Measurements from ENCODE around the gene NFIA.

Gene NFIA

DNA sequence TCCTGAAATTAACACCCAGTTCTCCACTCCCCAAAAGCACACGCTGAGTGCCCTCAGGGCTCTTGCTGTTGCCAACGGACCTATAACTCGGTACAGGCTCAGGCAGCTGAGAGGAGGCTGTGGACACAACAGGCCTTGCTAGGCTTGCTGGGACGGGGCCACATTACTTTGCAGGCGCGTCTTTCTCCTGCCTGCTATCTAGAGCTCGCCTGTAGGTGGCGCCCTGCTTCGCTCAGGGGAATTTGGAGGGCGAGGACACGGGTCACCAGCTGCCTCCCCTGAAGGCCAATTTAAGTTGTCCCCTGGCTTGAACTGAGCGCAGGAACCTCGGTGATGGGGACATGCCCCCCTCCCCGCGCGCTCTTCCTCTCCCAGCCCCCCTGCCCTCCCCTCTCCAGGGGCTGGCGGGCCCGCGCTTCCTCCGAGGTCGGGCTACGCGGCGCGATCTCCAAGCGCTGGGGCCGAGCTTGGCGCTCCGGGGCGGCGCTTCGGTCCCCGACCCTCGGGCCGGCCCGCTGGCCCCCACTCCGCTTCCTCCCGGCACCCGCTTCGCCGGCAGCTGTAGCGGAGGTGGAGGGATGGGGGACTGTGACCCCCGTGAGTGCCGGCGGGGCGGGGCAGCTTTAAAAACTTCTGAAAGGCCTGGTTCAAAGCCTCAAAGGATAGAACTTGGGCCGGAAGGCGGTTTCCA, 32.4 kb upstream of the NFIA start (continued):
- TF ChIP-seq ZNF518A (tag by site-specific recombination; conservative IDR thresholded peaks at IDR 0.05; ENCODE audit: low read depth) (no peak), ZFP37 (tag by site-specific recombination; IDR thresholded peaks at IDR 0.05) (peak; percentile 68; the same call in 1 of the 2 replicates), KLF9 (tag by site-specific recombination; IDR thresholded peaks at IDR 0.05; ENCODE audit: low read depth) (no peak), GLIS2 (tag by site-specific recombination; IDR thresholded peaks at IDR 0.05) (peak; percentile 95), ZXDB (tag by site-specific recombination; IDR thresholded peaks at IDR 0.05) (peak; percentile 91), ZNF449 (tag by site-specific recombination; IDR thresholded peaks at IDR 0.05) (no peak), ZNF629 (tag by site-specific recombination; IDR thresholded peaks at IDR 0.05) (peak; percentile 57), ZNF223 (tag by site-specific recombination; IDR thresholded peaks at IDR 0.05) (no peak), SCRT1 (tag by site-specific recombination; IDR thresholded peaks at IDR 0.05; ENCODE audit: borderline replicate concordance) (no peak), ZNF571 (tag by site-specific recombination; IDR thresholded peaks at IDR 0.05) (no peak), GLI2 (tag by site-specific recombination; IDR thresholded peaks at IDR 0.05; ENCODE audit: borderline replicate concordance, low read depth) (no peak), ZNF76 (tag by site-specific recombination; IDR thresholded peaks at IDR 0.05; ENCODE audit: borderline replicate concordance, low read depth) (peak; percentile 64; the same call in 1 of the 2 replicates), ZNF555 (tag by site-specific recombination; conservative IDR thresholded peaks at IDR 0.05) (no peak), ZNF658 (tag by site-specific recombination; IDR thresholded peaks at IDR 0.05) (no peak), ZBTB1 (tag by site-specific recombination; IDR thresholded peaks at IDR 0.05) (no peak), ZNF114 (tag by site-specific recombination; IDR thresholded peaks at IDR 0.05) (no peak), ZNF664 (tag by site-specific recombination; IDR thresholded peaks at IDR 0.05) (no peak), SALL2 (tag by site-specific recombination; IDR thresholded peaks at IDR 0.05; ENCODE audit: borderline replicate concordance) (no peak), MZF1 (tag by site-specific recombination; IDR thresholded peaks at IDR 0.05; ENCODE audit: borderline replicate concordance) (peak; percentile 74), RBAK (tag by site-specific recombination; IDR thresholded peaks at IDR 0.05) (no peak), ZNF23 (tag by site-specific recombination; IDR thresholded peaks at IDR 0.05; ENCODE audit: borderline replicate concordance) (no peak), ZNF473 (tag by site-specific recombination; IDR thresholded peaks at IDR 0.05) (no peak), ZNF354C (tag by site-specific recombination; IDR thresholded peaks at IDR 0.05; ENCODE audit: borderline replicate concordance, low read depth) (no peak), ZNF624 (tag by site-specific recombination; IDR thresholded peaks at IDR 0.05) (no peak), ZNF335 (tag by site-specific recombination; conservative IDR thresholded peaks at IDR 0.05) (peak; percentile 96), ZBTB26 (tag by site-specific recombination; optimal IDR thresholded peaks at IDR 0.05) (peak; percentile 91), ZNF10 (tag by site-specific recombination; IDR thresholded peaks at IDR 0.05) (peak; percentile 46; the same call in 1 of the 2 replicates), ZBTB8A (tag by site-specific recombination; IDR thresholded peaks at IDR 0.05) (peak; percentile 69)
- TF ChIP-seq, protein P1, sequence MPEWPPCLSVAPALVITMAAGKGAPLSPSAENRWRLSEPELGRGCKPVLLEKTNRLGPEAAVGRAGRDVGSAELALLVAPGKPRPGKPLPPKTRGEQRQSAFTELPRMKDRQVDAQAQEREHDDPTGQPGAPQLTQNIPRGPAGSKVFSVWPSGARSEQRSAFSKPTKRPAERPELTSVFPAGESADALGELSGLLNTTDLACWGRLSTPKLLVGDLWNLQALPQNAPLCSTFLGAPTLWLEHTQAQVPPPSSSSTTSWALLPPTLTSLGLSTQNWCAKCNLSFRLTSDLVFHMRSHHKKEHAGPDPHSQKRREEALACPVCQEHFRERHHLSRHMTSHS (tag by site-specific recombination; IDR thresholded peaks at IDR 0.05), result no peak

Measured in HEK293 (cell line).